ES-I3 (cell line): Measurements from ENCODE around the gene ALPL.

Experiments
- H3K36me3 ChIP-seq: 2 replicates; pipeline ENCODE4 v1.6.1; 2013; ENCODE audit warnings: mild to moderate bottlenecking, low read length, control low read depth, moderate library complexity; ENCODE audit not compliant: insufficient read depth
- H3K4me1 ChIP-seq: 2 replicates; pipeline ENCODE4 v1.6.1; 2013; ENCODE audit warnings: mild to moderate bottlenecking, control low read depth, low read length; ENCODE audit not compliant: insufficient read depth
- H3K9ac ChIP-seq: 2 replicates; pipeline ENCODE4 v1.6.1; 2013; ENCODE audit warnings: low read depth, mild to moderate bottlenecking, low read length, moderate library complexity
- H3K9me3 ChIP-seq: 2 replicates; pipeline ENCODE4 v1.6.1; 2013; ENCODE audit warnings: mild to moderate bottlenecking, low read length, moderate library complexity; ENCODE audit not compliant: control insufficient read depth, insufficient read depth

Gene ALPL

DNA sequence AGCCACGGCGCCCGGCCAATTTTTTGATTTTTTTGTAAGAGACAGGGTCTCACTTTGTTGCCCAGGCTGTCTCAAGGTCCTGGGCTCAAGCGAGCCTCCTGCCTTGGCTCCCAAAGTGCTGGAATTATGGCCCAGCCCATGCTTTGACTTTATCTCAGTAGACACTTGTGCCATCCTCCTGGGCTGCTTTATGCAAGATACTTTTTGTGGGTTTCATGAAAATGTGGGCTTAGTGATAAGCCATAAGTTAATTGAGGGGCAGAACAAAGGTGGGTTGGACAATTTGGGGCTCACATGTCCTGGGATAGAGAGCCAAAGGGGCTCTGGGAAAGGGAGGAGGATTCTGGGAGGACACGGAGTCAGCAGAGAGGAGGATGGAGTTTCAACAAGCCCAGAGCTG lies 22.0 kb downstream of the ALPL start:
- H3K9ac ChIP-seq: no peak overlapping the region
- peaks cover 11% of the 10 kb centered on the region for H3K4me1 ChIP-seq
- no peaks in the 10 kb centered on the region for H3K9me3 ChIP-seq
- H3K36me3 ChIP-seq: no peaks in the 10 kb centered on the region

DNA sequence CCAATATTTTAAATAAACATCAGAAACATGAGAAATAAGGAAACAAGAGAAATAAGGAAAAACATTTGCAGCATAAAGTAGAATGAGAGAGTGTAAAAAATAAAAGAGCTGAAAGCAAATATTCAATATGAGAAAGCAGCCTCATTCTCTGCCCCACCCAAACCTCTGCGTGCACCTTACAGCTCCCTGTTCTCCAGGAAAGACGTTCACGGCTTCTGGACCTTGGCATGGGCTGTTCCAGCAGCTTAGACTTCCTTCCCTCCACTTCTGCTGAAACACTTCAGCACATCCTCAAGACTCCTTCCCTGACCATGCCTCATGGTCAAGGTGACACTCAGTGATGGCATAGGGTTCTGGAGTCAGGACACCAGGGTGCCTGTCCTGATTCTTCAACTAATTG lies 23.3 kb downstream of the ALPL start:
- H3K4me1 ChIP-seq: peaks cover 17% of the 10 kb centered on the region
- H3K36me3 ChIP-seq: no peaks in the 10 kb centered on the region

GRCh38 chr1:21532992-21533534 lies 23.8 kb downstream of the ALPL start:
- H3K36me3 ChIP-seq: no peaks in the 10 kb centered on the region
- peaks cover 22% of the 10 kb centered on the region for H3K4me1 ChIP-seq
- H3K9ac ChIP-seq: no peak overlapping the region
- H3K9me3 ChIP-seq: no peaks in the 10 kb centered on the region

More for the DNA sequence above, 23.3 kb downstream of the ALPL start:
- Histone ChIP-seq H3K9ac (no peak overlapping the region), H3K9me3 (no peaks in the 10 kb centered on the region)

DNA sequence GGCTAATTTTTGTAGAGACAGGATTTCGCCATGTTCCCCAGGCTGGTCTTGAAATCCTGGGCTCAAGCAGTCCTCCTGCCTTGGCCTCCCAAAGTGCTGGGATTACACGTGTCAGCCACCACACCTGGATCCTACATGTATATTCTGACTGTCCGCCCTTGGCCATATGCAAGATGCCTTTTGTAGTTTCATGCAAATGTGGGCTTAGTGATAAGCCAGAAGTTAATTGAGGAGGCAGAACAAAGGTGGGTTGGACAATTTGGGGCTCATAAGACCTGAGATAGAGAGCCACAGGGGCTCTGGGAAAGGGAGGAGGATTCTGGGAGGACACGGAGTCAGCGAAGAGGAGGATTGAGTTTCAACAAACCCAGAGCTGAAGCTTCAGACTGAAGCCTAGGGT lies 24.9 kb downstream of the ALPL start:
- Histone ChIP-seq H3K9me3 (no peaks in the 10 kb centered on the region), H3K36me3 (no peaks in the 10 kb centered on the region), H3K4me1 (peaks cover 22% of the 10 kb centered on the region), H3K9ac (no peak overlapping the region)

DNA sequence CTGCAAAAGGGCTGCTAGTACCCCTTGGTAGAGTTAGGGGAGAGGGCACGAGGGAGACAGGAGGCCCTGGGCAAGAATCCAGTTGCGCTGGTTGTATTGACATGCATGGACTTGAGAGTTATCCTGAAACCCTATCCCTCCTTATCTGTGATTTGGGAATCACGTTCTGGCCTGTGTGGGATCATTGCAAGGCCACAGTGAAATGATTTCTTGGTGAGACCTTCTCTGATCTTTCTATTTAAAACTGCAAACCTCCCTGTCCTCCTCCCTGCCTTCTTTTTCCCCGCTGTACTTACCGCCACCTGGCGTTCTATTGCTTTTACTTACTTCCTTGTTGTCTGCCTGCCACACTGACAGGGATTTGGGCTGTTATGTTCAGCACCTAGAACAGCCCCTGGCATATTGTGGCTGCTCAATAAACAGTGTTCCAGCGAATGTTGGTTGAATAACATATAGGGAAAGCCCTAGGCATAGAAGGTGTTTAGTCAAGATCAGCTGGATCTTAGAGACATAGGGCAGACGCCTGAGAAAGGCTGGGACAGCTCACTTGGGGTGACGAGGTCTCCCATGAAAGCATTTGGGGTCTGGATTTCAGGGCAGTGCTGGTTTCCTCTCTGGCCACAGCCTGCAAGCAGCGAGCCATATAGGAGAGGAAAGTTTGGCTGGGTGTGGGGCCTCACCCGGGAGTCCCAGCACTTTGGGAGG lies 25.6 kb downstream of the ALPL start:
- Histone ChIP-seq H3K9me3 (no peaks in the 10 kb centered on the region), H3K36me3 (no peaks in the 10 kb centered on the region), H3K4me1 (peaks cover 22% of the 10 kb centered on the region), H3K9ac (no peak overlapping the region)

DNA sequence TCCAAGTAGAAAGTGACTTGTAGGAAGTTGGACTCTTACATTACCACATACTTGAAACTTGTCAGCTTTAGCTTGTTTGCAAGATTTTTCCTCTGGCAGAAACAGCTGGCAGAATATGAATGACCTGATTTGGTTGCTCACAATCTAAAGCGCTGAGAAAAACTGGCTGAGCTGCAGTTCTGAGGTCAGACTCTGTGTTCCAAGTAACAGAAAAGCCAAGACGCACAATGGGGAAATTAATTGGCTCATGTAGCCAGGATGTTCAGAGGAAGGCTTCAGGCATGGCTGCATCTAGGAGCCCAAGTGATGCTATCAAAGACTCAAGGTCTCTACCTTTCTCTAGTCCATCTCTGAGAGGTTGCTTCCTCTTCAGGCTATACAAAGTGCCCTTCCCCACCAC lies 27.0 kb downstream of the ALPL start:
- Histone ChIP-seq H3K4me1 (peaks cover 16% of the 10 kb centered on the region), H3K36me3 (no peaks in the 10 kb centered on the region), H3K9me3 (no peaks in the 10 kb centered on the region), H3K9ac (no peak overlapping the region)

- no peak overlapping the region for H3K9ac ChIP-seq
- no peaks in the 10 kb centered on the region for H3K36me3 ChIP-seq
- peaks cover 16% of the 10 kb centered on the region for H3K4me1 ChIP-seq
- H3K9me3 ChIP-seq: no peaks in the 10 kb centered on the region
These were observed 28.3 kb downstream of the ALPL start for GRCh38 chr1:21537511-21537931.

DNA sequence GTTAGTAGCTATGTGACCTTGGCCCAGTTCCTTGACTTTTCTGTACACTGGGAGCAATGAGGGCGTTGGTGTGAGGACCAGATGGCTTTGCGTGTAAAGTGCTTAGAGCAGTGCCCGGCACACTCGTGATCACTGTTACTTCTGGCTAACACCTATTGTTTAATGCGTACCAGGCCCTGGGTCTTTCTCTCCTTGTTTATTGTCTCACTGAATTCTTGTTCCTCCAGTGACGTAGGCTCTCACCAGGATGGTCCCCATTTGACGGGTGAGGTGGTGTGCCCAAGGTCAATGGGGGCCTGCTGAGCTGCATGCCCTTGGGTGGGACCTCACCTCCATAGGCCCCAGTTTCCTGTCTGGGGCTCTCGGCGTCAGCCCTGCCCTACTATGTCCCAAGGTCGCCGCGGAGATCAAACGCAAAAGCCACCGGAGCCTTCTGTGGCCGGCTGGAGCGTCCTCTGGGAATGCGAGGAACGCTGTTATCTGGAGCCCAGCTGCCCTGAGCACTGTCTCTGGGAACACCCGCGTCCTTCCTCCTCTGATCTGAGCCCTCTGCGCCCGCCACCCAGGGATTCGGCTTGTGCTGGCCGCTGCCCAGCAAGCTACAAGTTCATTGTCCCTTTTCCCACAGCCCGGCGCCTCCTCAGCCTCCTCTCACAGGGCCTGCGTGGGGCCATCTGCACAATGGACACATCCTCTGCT lies 28.9 kb downstream of the ALPL start:
- Histone ChIP-seq H3K36me3 (no peaks in the 10 kb centered on the region), H3K4me1 (peaks cover 17% of the 10 kb centered on the region), H3K9ac (no peak overlapping the region), H3K9me3 (no peaks in the 10 kb centered on the region)

GRCh38 chr1:21539933-21540332 lies 30.7 kb downstream of the ALPL start:
- Histone ChIP-seq H3K9ac (no peak overlapping the region), H3K4me1 (peaks cover 18% of the 10 kb centered on the region), H3K9me3 (no peaks in the 10 kb centered on the region), H3K36me3 (no peaks in the 10 kb centered on the region)

GRCh38 chr1:21541329-21541728 lies 32.1 kb downstream of the ALPL start:
- Histone ChIP-seq H3K9ac (no peak overlapping the region), H3K9me3 (no peaks in the 10 kb centered on the region), H3K36me3 (no peaks in the 10 kb centered on the region; the same call in 1 of the 2 replicates), H3K4me1 (peaks cover 18% of the 10 kb centered on the region)

GRCh38 chr1:21541835-21542234 lies 32.6 kb downstream of the ALPL start:
- H3K36me3 ChIP-seq: no peaks in the 10 kb centered on the region; the same call in 1 of the 2 replicates
- H3K9me3 ChIP-seq: no peaks in the 10 kb centered on the region
- H3K4me1 ChIP-seq: peaks cover 18% of the 10 kb centered on the region
- H3K9ac ChIP-seq: no peak overlapping the region

GRCh38 chr1:21543598-21543997 lies 34.4 kb downstream of the ALPL start:
- H3K9me3 ChIP-seq: no peaks in the 10 kb centered on the region
- no peaks in the 10 kb centered on the region; the same call in 1 of the 2 replicates for H3K36me3 ChIP-seq
- H3K9ac ChIP-seq: no peak overlapping the region
- peaks cover 7% of the 10 kb centered on the region; the same call in 1 of the 2 replicates for H3K4me1 ChIP-seq

- Histone ChIP-seq H3K36me3 (no peaks in the 10 kb centered on the region; the same call in 1 of the 2 replicates), H3K9ac (no peak overlapping the region), H3K4me1 (peaks cover 7% of the 10 kb centered on the region; the same call in 1 of the 2 replicates)
These were observed 34.9 kb downstream of the ALPL start for GRCh38 chr1:21544095-21544494.

GRCh38 chr1:21546122-21546825 lies 37.1 kb downstream of the ALPL start:
- H3K9ac ChIP-seq: no peak overlapping the region
- H3K36me3 ChIP-seq: no peaks in the 10 kb centered on the region; the same call in 1 of the 2 replicates
- H3K4me1 ChIP-seq: peaks cover 15% of the 10 kb centered on the region; the same call in 1 of the 2 replicates
- no peaks in the 10 kb centered on the region for H3K9me3 ChIP-seq

More at GRCh38 chr1:21544095-21544494, 34.9 kb downstream of the ALPL start:
- H3K9me3 ChIP-seq: no peaks in the 10 kb centered on the region
